Ishikawa (cell line): ENCODE data around the gene UBE2D4.

Experiments used
- CEBPB ChIP-seq: IDR thresholded peaks from 2 replicates; pipeline ENCODE4 v1.6.1; 2012
- CREB1 ChIP-seq: IDR thresholded peaks from 2 replicates; pipeline ENCODE4 v1.6.1; 2012; ENCODE audit warnings: low read depth
- EGR1 ChIP-seq: IDR thresholded peaks from 2 replicates; pipeline ENCODE4 v1.6.1; 2012
- EP300 ChIP-seq: IDR thresholded peaks from 2 replicates; pipeline ENCODE4 v1.6.1; 2012; ENCODE audit warnings: borderline replicate concordance
- FOXM1 ChIP-seq: IDR thresholded peaks from 2 replicates; pipeline ENCODE4 v1.6.1; 2012; ENCODE audit warnings: low read depth, borderline replicate concordance
- NFIC ChIP-seq: IDR thresholded peaks from 2 replicates; pipeline ENCODE4 v1.6.1; 2012
- RAD21 ChIP-seq: IDR thresholded peaks from 2 replicates; pipeline ENCODE4 v1.6.1; 2012; ENCODE audit warnings: low read depth
- TAF1 ChIP-seq: IDR thresholded peaks from 2 replicates; pipeline ENCODE4 v1.6.1; 2012; ENCODE audit warnings: low read depth, mild to moderate bottlenecking
- TCF12 ChIP-seq: IDR thresholded peaks from 2 replicates; pipeline ENCODE4 v1.6.1; 2012; ENCODE audit warnings: low read depth
- TEAD4 ChIP-seq: IDR thresholded peaks from 2 replicates; pipeline ENCODE4 v1.6.1; 2012
- YY1 ChIP-seq: IDR thresholded peaks from 2 replicates; pipeline ENCODE4 v1.6.1; 2012; ENCODE audit warnings: low read depth
- ZBTB7A ChIP-seq: IDR thresholded peaks from 2 replicates; pipeline ENCODE4 v1.6.1; 2012; ENCODE audit warnings: low read depth
- TF ChIP-seq, protein P1 (sequence below): IDR thresholded peaks from 2 replicates; pipeline ENCODE4 v1.6.1; 2012
- TF ChIP-seq, protein P2 (sequence below): IDR thresholded peaks from 2 replicates; pipeline ENCODE4 v1.6.1; 2012; ENCODE audit warnings: low read depth, mild to moderate bottlenecking
- TF ChIP-seq, protein P3 (sequence below): IDR thresholded peaks from 2 replicates; pipeline ENCODE4 v1.6.1; 2012

The UBE2D4 gene

DNA sequence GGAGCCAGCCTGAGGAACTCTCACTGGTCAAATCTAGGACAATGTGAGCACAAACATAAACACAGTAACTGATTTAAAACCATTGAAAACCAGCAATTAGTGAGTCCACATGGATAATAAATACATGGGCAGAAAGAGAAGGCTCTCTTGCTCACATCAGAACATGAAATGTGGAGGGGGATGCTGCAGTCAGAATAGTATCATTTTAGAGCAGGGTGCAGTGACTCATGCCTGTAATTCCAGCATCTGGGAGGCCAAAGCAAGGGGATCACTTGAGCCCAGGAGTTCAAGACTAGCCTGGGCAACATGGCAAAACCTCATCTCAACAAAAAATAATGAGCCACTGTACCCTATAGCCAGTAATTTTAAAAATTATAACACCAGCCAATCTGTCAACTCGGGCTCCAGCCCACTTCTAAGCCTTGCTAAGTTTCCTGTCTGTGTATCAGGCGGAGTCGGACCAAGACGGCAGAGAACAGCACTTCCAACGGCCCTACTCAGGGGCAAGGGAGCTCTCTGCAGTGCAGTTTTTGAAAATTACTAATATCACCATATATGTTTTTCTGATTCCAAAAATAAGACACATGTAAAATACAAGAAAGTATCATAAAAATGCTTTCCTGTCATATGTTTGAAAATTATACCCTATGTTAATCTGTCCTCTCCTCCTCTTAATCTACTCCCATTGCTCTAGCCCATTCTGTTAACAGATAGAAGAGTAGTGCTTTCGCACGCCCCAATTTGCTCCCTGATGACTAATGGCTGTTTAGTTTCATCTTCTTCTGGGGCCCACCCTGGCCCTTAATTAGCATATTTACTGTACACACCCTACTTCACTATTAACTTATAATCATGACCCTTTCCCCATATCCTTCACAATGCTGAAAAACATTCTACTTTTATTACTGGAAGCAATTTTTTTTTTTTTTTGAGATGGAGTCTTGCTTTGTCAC, 37.0 kb upstream of the UBE2D4 start:
- TF ChIP-seq, protein P1, sequence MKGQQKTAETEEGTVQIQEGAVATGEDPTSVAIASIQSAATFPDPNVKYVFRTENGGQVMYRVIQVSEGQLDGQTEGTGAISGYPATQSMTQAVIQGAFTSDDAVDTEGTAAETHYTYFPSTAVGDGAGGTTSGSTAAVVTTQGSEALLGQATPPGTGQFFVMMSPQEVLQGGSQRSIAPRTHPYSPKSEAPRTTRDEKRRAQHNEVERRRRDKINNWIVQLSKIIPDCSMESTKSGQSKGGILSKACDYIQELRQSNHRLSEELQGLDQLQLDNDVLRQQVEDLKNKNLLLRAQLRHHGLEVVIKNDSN, result no peak
- TF ChIP-seq RAD21 (no peak), NFIC (no peak), FOXM1 (no peak), TAF1 (no peak), TCF12 (no peak), TEAD4 (no peak), YY1 (no peak), CREB1 (no peak), CEBPB (no peak), EGR1 (no peak), ZBTB7A (no peak), EP300 (no peak)
- TF ChIP-seq, protein P2, sequence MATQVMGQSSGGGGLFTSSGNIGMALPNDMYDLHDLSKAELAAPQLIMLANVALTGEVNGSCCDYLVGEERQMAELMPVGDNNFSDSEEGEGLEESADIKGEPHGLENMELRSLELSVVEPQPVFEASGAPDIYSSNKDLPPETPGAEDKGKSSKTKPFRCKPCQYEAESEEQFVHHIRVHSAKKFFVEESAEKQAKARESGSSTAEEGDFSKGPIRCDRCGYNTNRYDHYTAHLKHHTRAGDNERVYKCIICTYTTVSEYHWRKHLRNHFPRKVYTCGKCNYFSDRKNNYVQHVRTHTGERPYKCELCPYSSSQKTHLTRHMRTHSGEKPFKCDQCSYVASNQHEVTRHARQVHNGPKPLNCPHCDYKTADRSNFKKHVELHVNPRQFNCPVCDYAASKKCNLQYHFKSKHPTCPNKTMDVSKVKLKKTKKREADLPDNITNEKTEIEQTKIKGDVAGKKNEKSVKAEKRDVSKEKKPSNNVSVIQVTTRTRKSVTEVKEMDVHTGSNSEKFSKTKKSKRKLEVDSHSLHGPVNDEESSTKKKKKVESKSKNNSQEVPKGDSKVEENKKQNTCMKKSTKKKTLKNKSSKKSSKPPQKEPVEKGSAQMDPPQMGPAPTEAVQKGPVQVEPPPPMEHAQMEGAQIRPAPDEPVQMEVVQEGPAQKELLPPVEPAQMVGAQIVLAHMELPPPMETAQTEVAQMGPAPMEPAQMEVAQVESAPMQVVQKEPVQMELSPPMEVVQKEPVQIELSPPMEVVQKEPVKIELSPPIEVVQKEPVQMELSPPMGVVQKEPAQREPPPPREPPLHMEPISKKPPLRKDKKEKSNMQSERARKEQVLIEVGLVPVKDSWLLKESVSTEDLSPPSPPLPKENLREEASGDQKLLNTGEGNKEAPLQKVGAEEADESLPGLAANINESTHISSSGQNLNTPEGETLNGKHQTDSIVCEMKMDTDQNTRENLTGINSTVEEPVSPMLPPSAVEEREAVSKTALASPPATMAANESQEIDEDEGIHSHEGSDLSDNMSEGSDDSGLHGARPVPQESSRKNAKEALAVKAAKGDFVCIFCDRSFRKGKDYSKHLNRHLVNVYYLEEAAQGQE, result no peak
- TF ChIP-seq, protein P3, sequence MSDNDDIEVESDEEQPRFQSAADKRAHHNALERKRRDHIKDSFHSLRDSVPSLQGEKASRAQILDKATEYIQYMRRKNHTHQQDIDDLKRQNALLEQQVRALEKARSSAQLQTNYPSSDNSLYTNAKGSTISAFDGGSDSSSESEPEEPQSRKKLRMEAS, result no peak

DNA sequence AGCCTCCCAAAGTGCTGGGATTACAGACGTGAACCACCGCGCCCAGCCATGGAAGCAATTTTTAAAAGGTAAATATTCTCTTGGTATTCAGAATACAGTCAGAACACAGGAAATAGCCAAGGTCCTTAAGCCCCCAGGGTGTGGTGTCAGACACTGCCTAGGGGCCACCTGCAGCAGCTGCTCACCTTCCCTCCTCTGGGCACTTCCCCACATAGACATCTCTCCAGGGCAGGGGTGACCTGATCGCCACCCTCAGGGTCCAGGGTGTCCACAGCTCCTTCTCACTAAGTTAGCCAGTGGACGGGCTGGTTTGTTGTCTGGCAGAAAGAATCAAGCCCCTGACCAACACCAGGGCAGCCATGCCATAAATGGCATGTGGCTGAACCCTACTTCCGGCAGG, 35.8 kb upstream of the UBE2D4 start:
- TF ChIP-seq ZBTB7A, result no peak
- TF ChIP-seq FOXM1, result no peak
- TF ChIP-seq TAF1, result no peak
- TF ChIP-seq, protein P2, result no peak

DNA sequence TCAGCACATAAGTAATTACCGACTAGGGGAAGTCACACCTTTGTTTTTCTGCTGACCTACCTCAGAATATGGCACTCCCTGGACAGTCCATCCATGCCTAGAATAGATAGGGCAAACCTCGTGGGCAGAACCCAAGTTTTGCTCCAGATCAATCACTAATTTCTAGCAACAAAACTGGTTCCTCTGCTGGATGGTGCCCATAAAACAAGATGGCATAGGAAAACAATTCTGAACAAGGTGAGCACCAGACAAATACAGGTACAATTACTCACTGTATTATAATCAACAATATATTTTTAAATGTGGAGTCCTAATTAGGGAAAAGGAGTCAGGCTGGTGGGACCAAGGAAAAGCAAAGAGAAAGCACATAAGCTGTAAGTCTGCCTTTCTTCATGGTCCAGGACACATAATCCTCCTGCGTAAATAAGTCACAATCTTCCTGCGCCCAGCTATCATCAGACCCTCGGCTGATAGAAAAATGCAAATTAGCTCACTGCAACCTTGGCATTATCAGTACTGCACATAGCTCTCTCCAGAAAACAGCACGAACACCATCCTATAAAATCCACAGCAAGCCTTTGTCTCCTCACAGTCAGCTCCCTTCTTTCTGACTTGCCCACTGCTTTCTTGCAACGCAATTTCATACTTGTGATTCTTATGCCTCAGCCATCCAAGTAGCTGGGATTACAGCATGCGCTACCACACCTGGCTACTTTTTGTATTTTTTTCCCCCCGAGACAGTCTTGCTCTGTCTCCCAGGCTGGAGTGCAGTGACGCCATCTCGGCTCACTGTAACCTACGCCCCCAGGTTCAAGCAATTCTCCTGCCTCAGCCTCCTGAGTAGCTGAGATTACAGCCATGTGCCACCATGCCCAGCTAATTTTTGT, 34.9 kb upstream of the UBE2D4 start:
- TF ChIP-seq YY1, result no peak
- TF ChIP-seq TCF12, result no peak
- TF ChIP-seq RAD21, result no peak
- no peak for TF ChIP-seq ZBTB7A
- TF ChIP-seq NFIC, result no peak
- TF ChIP-seq EP300, result no peak
- no peak for TF ChIP-seq TAF1
- no peak for TF ChIP-seq CREB1
- TF ChIP-seq EGR1, result no peak
- TF ChIP-seq, protein P2, result no peak
- no peak for TF ChIP-seq CEBPB
- TF ChIP-seq, protein P1, result no peak
- TF ChIP-seq, protein P3, result no peak
- no peak for TF ChIP-seq TEAD4
- no peak for TF ChIP-seq FOXM1

DNA sequence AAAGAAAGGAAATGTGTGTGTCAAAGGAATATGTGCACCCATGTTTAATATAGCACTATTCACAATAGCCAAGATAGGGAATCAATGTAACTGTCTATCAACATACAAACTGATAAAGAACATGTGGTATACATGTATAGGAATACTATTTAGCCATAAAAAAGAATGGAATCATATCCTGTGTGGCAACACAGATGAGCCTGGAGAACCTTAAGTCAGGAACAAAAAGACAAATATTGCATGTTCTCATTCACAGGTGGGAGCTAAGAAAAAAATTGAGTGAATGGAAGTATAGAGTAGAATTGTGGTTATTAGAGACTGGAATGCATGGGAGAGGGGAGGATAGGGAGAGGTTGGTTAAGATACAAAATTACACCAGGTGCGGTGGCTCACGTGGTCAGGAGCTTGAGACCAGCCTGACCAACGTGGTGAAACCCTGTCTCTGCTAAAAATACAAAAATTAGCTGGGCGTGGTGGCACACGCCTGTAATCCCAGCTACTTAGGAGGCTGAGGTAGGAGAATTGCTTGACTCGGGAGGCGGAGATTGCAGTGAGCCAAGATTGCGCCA, 30.3 kb upstream of the UBE2D4 start:
- TF ChIP-seq RAD21 (no peak), YY1 (no peak), TEAD4 (no peak), NFIC (no peak), EGR1 (no peak), FOXM1 (no peak), TAF1 (no peak), ZBTB7A (no peak), TCF12 (no peak)
- TF ChIP-seq, protein P3, result no peak
- TF ChIP-seq, protein P2, result no peak
- TF ChIP-seq, protein P1, result no peak
